Cardiac fibroblast (primary cell): ENCODE results near the gene CLEC16A.
A peak's percentile ranks its signal among the peaks of the same experiment; 100 is the strongest.

Experiments
- DNase-seq, 2 donors: peaks; one replicate each; pipeline versions ENCODE4 v3.0.0 to v3.0.0-alpha.2; 2010; ENCODE audit warnings: low read depth in 2 of 2
- H3K4me3 ChIP-seq, 2 donors: replicated peaks in 1 of 2; 1 replicate in 1 of 2; 2 replicates in 1 of 2; pipeline ENCODE4 v1.5.1; 2011; ENCODE audit warnings: low read depth in 2 of 2, low read length in 2 of 2, mild to moderate bottlenecking in 2 of 2, moderate library complexity in 1 of 2
- TF ChIP-seq, protein P1 (sequence below): IDR thresholded peaks from one replicate; pipeline ENCODE4 v1.5.1; 2011; ENCODE audit warnings: low read depth, mild to moderate bottlenecking, low read length, inconsistent platforms

CLEC16A gene

DNA sequence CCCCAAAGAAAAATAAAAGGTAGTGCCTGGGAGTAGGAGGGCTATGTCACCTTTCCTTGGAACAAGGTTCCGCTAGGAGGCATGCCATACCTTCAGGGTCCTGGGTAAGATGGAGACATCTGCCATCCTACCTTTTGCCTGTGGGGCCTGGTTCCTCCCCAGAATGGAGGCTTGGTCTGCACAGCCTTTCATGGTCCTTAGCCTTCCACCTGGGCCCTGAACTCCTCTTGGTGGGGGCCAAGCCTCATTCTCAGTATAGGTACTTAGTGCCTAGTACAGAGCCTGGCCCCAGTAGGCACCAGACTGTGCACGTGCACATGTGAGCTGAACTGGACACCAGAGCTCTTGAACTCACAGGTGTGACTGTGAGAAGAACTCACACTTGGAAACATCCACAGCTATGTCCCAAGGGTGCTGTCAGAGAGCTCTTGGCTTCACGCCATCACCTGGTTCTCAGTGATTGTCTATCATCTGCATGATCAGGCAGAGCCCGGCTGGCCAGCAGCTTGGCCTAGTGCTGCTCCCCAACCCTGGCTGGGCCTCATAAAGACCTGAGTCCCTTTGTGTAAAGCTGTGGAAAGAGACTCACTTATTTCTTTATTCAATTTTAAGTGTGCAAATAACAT, 168.5 kb downstream of the CLEC16A start:
- H3K4me3 ChIP-seq, result no peak overlapping the region
- DNase-seq, result no peak
- TF ChIP-seq, protein P1, sequence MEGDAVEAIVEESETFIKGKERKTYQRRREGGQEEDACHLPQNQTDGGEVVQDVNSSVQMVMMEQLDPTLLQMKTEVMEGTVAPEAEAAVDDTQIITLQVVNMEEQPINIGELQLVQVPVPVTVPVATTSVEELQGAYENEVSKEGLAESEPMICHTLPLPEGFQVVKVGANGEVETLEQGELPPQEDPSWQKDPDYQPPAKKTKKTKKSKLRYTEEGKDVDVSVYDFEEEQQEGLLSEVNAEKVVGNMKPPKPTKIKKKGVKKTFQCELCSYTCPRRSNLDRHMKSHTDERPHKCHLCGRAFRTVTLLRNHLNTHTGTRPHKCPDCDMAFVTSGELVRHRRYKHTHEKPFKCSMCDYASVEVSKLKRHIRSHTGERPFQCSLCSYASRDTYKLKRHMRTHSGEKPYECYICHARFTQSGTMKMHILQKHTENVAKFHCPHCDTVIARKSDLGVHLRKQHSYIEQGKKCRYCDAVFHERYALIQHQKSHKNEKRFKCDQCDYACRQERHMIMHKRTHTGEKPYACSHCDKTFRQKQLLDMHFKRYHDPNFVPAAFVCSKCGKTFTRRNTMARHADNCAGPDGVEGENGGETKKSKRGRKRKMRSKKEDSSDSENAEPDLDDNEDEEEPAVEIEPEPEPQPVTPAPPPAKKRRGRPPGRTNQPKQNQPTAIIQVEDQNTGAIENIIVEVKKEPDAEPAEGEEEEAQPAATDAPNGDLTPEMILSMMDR, result no peak

DNA sequence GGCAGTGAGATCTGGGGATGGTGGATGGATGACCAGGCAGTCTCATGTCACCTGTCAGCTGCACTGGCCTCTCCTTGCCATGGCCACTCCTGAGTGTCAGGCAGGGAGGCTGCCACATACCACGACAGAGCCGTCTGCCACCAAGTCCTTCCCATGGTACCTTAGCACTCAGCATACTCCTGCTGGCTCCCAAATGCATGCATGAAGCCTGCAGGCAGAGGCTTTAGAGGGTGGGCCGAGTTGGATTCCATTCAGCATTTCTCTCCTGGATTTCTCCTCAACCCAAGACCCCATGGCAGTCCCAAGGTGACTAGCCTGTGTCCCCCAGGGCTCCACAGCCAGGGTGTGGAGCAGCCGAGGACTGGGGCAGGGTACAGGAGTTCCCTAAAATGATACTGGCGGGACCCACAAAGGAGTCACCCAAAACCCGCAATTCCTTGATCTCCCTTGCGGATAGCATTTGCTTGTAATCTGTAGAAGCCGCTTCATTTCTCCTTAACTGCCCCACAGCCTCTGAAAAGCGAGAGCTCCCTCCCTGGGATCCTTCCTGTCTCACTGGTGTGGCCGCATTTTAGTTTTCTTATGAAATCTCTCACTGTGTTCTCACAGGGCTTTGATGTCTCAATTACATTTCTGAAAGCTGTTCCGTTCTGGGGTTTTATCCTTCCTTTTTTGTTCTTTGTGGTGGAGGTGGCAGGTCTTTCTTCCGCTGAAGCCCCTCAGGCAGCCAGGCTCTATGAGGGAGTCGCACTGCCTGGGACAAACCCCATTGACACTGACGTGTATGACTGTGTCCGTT, 170.2 kb downstream of the CLEC16A start:
- TF ChIP-seq, protein P1, result no peak
- DNase-seq, result no peak

DNA sequence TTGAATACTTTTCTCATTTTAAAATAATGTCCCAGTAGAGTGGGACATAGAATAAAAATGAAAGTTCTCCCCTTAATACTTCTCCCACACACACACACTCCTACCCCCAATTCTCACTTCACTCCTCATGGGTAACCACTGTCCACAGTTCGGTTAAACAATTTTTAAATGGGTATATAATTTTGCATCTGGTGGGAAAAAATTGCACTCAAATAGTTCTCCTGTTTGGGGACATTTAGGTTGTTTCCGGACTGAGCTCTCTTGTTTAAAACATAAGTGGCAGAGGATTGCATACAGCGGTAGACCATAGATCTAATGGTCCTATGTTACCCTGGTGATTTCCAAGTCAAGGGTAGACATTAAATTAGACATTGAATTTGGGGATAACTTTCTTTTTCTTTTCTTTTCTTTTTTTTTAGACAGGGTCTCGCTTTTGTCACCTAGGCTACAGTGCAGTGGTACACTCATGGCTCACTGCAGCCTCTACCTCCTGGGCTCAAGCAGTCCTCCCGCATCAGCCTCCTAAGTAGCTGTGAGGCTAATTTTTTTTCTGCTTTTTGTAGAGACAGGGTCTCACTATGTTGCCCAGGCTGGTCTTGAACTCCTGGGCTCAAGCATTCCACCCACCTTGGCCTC, 173.3 kb downstream of the CLEC16A start:
- H3K4me3 ChIP-seq, result no peak overlapping the region
- TF ChIP-seq, protein P1, result no peak
- no peak for DNase-seq

More for the DNA sequence above, 170.2 kb downstream of the CLEC16A start:
- H3K4me3 ChIP-seq, result no peak overlapping the region

DNA sequence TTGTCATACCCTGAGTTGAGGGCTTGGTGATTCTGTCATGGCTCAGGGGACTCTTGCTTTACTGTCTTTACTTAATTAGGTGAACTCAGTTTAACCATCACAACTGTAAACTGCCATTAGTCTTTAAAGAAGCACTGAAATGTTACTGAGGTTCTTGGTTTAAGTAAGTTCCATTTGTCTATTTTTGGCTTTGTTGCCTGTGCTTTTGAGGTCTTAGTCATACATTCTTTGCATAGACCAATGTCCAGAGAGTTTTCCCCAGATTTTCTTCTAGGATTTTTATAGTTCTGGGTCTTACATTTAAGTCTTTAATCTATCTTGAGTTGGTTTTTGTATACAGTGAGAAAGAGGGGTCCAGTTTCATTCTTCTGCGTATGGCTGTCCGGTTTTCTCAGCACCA, 174.1 kb downstream of the CLEC16A start:
- H3K4me3 ChIP-seq, result no peak overlapping the region
- TF ChIP-seq, protein P1, result no peak
- DNase-seq, result peak in 1 of 2 donors; percentile 56

DNA sequence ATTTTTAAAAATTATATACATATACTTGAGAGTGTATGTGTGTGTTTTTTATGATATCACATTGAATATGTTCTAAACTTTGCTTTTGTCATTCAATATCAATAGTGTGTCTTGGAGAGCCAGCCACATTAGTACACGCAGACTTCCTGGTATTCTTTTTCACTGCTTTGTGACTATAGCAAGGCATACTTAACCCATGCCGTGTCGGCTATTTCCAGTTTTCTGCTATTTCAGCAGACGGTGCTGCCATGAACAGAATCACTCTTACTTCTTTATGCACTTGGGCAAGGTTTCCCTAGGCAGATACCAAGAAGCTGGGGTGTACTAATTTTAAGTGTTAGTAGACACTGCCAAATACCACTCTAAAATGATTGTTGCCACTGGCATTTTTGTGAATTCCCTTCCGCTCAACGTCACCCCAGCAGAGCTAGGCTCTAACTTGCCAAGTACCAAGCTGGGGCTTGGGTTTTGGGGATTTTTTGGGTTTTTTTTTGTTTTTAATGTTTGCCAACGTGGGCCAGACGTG, 176.8 kb downstream of the CLEC16A start:
- TF ChIP-seq, protein P1, result no peak
- no peak overlapping the region for H3K4me3 ChIP-seq
- no peak for DNase-seq

DNA sequence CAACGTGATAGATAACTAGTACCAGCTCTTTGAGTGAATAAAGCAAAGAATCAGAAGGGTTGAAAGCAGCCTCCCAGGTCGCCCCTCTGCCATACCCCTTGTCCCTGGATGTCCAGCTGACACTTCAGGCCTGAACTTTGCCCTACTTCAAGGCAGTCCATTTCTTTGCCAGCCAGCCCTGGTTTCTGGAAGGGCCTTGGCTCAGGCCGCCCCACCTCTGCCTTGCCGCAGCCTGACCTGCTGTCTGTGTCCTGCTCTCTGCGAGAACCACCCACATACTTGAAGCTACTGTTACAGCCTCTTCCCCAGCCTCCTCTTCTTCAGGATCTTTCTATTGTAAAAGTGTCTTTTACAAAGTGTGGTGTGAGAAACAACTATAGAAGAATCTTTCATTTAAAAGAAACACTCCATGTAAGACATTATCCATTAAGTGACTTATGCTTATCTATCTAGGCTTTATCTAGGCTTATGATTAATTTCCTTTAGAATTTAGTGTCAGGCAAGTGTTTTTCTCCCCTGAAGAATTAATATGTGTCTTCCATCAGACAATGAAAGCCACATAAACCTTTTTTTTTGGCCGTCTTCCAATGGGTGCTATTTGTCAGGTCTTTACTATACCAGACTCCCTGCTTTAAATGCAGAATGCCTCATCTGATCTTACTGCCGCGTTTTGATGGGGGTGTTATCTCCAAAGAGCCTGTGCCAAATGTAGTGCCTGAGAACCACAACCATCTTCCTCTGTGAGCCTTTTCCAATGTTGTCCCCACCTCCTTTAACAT, 177.7 kb downstream of the CLEC16A start:
- TF ChIP-seq, protein P1, result no peak
- DNase-seq, result no peak

More for the DNA sequence above, 177.7 kb downstream of the CLEC16A start:
- H3K4me3 ChIP-seq, result no peak overlapping the region
